GM10266 (cell line): ENCODE results near the gene LRRC7.

Source experiments
- DNase-seq: peaks from one replicate; pipeline ENCODE4 v3.0.0; 2012; ENCODE audit errors: extremely low spot score
- TF ChIP-seq, protein P1 (sequence below): IDR thresholded peaks from 2 replicates; pipeline ENCODE4 v1.5.1; 2012; ENCODE audit warnings: mild to moderate bottlenecking, low read depth; ENCODE audit not compliant: control insufficient read depth, insufficient read depth; ENCODE audit errors: missing control alignments

Gene LRRC7

DNA sequence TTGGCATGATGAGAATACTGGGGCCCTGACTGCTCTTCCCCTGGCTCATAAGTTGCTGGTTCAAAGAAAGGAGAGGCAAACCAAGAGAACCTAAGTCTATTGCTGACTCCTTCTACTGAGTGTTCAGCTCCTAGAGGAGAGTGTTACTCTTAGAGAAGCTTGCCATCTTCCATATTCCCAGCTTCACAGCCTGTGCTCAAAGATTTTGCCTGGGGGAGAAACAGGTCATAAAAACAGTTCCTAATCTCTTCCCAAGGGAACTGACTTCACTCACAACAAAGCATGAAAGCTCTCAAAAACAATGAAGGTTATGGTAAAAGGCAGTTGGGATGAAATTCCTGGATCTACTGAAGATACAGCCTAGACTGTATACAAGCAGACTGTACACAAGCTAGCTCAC is 600.6 kb downstream of the LRRC7 start:
- DNase-seq = no peak
- TF ChIP-seq, protein P1, sequence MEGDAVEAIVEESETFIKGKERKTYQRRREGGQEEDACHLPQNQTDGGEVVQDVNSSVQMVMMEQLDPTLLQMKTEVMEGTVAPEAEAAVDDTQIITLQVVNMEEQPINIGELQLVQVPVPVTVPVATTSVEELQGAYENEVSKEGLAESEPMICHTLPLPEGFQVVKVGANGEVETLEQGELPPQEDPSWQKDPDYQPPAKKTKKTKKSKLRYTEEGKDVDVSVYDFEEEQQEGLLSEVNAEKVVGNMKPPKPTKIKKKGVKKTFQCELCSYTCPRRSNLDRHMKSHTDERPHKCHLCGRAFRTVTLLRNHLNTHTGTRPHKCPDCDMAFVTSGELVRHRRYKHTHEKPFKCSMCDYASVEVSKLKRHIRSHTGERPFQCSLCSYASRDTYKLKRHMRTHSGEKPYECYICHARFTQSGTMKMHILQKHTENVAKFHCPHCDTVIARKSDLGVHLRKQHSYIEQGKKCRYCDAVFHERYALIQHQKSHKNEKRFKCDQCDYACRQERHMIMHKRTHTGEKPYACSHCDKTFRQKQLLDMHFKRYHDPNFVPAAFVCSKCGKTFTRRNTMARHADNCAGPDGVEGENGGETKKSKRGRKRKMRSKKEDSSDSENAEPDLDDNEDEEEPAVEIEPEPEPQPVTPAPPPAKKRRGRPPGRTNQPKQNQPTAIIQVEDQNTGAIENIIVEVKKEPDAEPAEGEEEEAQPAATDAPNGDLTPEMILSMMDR = no peak

DNA sequence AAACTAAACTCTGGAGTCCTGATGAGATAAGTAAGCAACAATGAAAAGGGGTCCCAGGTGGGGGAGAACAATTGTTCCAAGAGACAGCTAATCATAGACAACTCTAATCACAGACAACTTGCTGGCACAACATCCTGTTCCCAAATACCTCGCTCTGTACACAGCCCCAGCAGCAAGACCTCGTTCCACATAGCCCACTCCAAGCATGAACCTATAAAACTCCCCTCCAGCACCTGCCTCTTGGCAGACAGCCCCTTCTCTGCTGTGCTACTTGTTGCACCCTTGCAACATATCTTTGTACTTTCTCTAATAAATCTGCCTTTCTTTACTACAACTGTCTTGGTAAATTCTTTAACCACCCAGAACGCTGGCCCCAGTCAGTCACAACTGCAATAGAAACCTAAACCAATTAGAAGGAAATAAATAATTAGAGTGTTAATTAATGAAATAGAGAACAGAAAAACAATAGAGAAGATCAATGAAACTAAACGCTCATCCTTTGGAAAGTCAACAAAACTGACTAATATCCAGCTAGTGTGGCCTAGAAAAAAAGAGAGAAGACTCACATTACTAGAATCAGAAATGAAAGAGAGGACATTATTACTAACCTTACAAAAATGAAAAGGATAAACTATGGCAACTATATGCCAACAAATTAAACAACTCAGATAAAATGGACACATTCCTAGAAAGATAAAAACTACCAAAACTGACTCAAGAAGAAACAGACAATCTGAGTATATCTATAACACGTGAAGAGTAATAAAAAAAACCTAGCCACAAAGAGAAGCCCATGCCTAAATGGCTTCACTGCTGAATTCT is 601.5 kb downstream of the LRRC7 start:
- no peak for DNase-seq
- TF ChIP-seq, protein P1 = no peak

DNA sequence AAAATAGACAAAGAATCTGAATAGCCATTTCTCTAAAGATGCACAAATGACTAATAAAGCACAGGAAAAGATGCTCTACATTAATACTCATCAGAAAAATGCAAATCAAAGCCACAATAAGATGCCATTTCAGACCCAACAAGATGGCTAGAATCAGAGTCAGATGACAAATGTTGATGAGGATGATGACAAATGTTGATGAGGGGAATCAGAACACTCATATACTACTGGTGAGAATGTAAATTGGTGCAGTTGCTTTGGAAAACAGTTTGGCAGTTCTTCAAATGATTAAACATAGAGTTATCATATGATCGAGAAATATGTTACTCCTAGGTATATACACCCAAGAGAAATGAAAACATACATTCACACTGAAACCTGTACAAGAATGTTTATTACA is 603.8 kb downstream of the LRRC7 start:
- TF ChIP-seq, protein P1 = no peak
- no peak for DNase-seq
